ENCODE results near the gene PDE4B. TPM values are rescaled to one million over a fixed set of nuclear protein-coding genes. Genes with fewer than 3 reads are reported as not detected.

The PDE4B gene
- polyA plus RNA-seq, 1 experiment = 17.6 TPM

GRCh38 chr1:66227966-66228365, 435.3 kb downstream of the PDE4B start:
- Histone ChIP-seq H3K27ac (ENCODE audit: low read depth, low read length) (no peak overlapping the region), H3K4me3 (ENCODE audit: low read depth, low read length) (no peak overlapping the region), H3K27me3 (ENCODE audit: control insufficient read depth, insufficient read depth, low read length) (no peaks in the 10 kb centered on the region), H3K9me3 (ENCODE audit: control insufficient read depth, insufficient read depth, low read length) (no peaks in the 10 kb centered on the region)
- POLR2A ChIA-PET = no interaction called here
- CTCF ChIA-PET = interaction anchor here (1.0 to 1.9 kb wide), 3 partner anchors 14 to 270 kb away, joined by 3 to 10 read pairs (median 3); no protein-coding TSS in a partner anchor
- no peak for DNase-seq (ENCODE audit: low read depth, low spot score)
- TF ChIP-seq, protein P1, sequence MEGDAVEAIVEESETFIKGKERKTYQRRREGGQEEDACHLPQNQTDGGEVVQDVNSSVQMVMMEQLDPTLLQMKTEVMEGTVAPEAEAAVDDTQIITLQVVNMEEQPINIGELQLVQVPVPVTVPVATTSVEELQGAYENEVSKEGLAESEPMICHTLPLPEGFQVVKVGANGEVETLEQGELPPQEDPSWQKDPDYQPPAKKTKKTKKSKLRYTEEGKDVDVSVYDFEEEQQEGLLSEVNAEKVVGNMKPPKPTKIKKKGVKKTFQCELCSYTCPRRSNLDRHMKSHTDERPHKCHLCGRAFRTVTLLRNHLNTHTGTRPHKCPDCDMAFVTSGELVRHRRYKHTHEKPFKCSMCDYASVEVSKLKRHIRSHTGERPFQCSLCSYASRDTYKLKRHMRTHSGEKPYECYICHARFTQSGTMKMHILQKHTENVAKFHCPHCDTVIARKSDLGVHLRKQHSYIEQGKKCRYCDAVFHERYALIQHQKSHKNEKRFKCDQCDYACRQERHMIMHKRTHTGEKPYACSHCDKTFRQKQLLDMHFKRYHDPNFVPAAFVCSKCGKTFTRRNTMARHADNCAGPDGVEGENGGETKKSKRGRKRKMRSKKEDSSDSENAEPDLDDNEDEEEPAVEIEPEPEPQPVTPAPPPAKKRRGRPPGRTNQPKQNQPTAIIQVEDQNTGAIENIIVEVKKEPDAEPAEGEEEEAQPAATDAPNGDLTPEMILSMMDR (IDR thresholded peaks at IDR 0.05; ENCODE audit: low read depth, low read length) = no peak

DNA sequence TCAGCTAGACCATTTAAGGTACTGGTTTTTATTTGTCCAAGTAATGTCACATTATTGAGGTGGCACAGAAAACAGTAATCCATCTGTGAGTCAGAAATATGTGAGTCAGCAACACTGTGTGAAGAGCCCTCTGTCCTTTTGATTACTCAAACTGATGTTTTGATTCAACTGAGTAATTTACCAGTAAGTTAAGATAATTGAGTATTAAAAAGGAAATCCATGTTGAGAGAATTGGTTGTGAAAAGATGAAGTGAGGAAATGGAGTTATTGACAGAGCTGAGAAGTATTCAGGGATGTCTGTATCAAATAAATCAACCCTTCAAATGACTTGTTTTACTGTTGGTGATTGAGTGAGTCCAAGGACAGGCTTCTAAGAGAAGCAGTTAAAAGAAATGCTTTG, 438.5 kb downstream of the PDE4B start:
- POLR2A ChIA-PET = no interaction called here
- Histone ChIP-seq H3K27me3 (ENCODE audit: control insufficient read depth, insufficient read depth, low read length) (no peaks in the 10 kb centered on the region), H3K4me3 (ENCODE audit: low read depth, low read length) (no peak overlapping the region), H3K27ac (ENCODE audit: low read depth, low read length) (no peak overlapping the region), H3K9me3 (ENCODE audit: control insufficient read depth, insufficient read depth, low read length) (no peaks in the 10 kb centered on the region)
- TF ChIP-seq, protein P1 (IDR thresholded peaks at IDR 0.05; ENCODE audit: low read depth, low read length) = no peak
- CTCF ChIA-PET = interaction anchor here (1.4 to 3.7 kb wide), 2 partner anchors 11 to 215 kb away, joined by 5 to 20 read pairs; no protein-coding TSS in a partner anchor
- DNase-seq (ENCODE audit: low read depth, low spot score) = no peak

DNA sequence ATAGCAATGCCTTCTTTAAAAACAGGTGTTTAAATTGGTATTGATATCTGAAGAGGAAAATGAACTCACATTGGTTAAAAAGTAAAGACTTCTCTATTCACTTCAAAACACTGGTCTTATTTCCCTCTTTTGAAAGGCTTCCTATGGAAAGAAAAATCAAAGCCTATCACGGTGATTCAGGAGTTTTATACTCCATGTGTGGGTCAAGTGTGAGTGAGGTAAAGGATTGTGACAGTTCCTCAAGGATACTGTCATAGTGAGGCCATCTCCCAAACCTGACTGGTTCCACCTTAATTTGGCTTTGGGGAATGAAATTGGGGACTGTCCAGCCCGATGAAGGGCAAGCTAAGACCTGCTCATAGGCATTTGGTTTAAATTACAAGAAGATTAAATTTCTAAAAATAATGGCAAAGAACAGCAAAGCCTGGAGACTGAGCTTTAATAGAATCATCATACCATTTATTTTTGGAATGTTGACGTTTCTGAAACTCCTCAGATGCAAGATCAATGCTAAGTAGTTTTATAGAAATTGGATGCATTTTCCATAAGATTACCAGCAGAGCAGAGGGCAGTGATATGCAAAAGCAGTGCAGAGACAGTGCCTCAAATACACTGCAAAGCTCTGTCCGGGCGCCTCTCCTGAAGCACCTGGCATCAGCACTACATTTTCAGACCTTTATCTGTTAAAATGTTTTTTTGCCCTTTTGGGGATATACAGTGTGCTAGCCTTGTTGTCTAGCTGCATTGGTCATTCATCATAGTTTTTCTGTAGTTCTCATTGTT, 439.2 kb downstream of the PDE4B start:
- POLR2A ChIA-PET = no interaction called here
- CTCF ChIA-PET = interaction anchor here (1.4 to 3.7 kb wide), 2 partner anchors 10 to 214 kb away, joined by 5 to 20 read pairs; no protein-coding TSS in a partner anchor

GRCh38 chr1:66237042-66237441, 444.3 kb downstream of the PDE4B start:
- ChIA-PET POLR2A (no interaction called here), CTCF (interaction anchor here (1.3 to 10.4 kb wide), 2 partner anchors 209 to 273 kb away, joined by 6 to 291 read pairs; no protein-coding TSS in a partner anchor)

More for the DNA sequence above, 439.2 kb downstream of the PDE4B start:
- no peaks in the 10 kb centered on the region for H3K9me3 ChIP-seq (ENCODE audit: control insufficient read depth, insufficient read depth, low read length)
- H3K4me3 ChIP-seq (ENCODE audit: low read depth, low read length) = no peak overlapping the region
- DNase-seq (ENCODE audit: low read depth, low spot score) = no peak
- H3K27ac ChIP-seq (ENCODE audit: low read depth, low read length) = no peak overlapping the region
- TF ChIP-seq, protein P1 (IDR thresholded peaks at IDR 0.05; ENCODE audit: low read depth, low read length) = no peak
- no peaks in the 10 kb centered on the region for H3K27me3 ChIP-seq (ENCODE audit: control insufficient read depth, insufficient read depth, low read length)

More at GRCh38 chr1:66237042-66237441, 444.3 kb downstream of the PDE4B start:
- H3K9me3 ChIP-seq (ENCODE audit: control insufficient read depth, insufficient read depth, low read length) = no peaks in the 10 kb centered on the region
- no peak for DNase-seq (ENCODE audit: low read depth, low spot score)
- H3K4me3 ChIP-seq (ENCODE audit: low read depth, low read length) = no peak overlapping the region
- no peak overlapping the region for H3K27ac ChIP-seq (ENCODE audit: low read depth, low read length)
- TF ChIP-seq, protein P1 (IDR thresholded peaks at IDR 0.05; ENCODE audit: low read depth, low read length) = no peak
- H3K27me3 ChIP-seq (ENCODE audit: control insufficient read depth, insufficient read depth, low read length) = no peaks in the 10 kb centered on the region
